Activated T-cell treated with anti-CD3 and anti-CD28 coated beads, Interleukin-2, amount 50 U/mL, for 1 hour (primary cell): ENCODE measurements around the gene SEMA3D.

Experiments used
- DNase-seq: peaks from one replicate; pipeline ENCODE4 v3.0.0-alpha.2; 2020

Gene SEMA3D

DNA sequence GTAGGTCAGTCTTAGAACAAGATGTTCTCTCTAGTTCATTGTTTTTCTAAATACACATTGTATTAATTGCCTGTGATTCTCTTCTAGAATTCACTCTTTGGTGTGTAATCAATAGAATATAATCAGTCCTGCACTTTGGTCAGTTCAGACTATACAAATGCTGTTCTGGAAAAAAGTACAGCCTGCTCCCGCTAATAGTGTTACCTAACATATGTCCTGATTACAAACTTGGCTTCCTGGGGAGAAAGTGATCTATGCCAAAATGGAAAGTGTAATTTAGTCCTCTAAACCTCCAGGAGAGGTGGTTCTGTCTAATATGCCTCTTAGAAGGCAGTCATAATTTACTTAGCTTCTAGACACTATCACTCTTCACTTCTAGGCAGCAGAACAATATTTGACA is 215.5 kb downstream of the SEMA3D start:
- no peak for DNase-seq

DNA sequence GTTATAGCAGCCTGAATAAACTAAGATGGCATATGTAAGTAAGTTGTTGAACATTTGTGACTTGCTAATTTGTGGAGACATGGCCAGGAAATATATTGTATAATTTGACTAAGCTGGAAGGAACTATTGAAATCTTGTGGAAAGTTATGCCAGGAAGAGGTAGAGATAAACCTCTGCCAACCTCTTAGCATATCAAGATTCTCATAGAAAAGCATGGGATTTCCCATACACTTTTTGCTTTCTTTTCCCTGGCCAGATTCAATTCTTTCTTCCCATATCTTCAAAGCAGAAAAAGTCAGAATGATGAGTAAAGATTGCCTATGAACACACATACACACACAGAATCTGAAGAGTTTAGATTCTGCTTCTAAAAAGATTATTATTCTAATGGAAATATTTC is 216.2 kb downstream of the SEMA3D start:
- no peak for DNase-seq

DNA sequence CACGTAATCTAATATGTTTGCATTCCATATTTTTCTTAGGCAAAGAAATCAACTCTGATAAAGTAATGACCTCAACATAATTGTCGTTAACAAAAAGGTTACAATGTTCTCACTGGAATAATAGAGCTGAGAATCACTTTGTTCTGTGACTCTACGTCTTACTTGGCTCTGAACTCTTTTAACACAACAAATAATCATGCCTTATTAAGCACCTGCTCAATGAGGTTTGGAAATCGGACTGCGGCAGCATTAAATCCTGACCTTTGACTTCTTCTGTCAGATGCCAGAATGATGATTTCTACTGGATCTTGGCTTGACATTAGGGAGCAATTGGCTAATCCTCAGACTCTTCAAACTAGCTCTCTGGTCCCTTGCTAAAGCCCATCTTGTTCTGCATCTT is 233.6 kb downstream of the SEMA3D start:
- DNase-seq, result no peak

DNA sequence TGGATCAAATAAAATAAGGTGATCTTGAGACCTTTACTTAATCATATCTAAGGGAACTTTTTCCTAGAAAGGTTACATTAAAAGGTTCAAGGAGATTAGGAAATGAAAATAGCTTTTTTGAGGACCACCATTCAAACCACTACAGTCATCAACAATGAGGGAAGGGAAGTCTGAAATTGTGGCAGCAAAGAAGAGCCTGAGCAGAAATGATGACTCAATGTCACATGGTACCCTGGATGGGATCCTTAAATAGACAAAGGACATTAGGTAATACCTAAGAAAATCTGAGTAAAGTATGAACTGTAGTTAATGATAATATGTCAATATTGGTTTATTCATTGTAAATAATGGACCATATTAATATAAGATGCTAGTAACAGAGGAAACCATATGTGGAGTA is 236.0 kb downstream of the SEMA3D start:
- no peak for DNase-seq

DNA sequence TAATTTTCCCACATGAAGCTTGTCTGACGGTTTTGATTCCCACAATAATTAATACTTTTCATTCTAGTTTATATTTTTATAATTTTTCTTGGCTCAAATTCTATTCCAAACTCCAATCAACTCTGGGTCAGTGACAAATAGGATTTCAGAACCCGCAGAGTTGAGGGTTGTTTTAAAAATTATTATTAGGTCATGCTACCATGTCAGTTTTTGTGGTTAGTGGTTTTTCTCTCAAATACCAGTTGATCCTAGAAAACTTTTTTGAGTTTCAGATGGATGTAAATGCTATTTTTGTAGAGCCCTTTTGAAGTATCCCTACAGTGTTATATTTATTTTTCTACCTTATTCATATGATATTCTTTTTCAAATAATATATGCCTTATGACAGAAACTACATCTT is 237.4 kb downstream of the SEMA3D start:
- DNase-seq, result no peak

DNA sequence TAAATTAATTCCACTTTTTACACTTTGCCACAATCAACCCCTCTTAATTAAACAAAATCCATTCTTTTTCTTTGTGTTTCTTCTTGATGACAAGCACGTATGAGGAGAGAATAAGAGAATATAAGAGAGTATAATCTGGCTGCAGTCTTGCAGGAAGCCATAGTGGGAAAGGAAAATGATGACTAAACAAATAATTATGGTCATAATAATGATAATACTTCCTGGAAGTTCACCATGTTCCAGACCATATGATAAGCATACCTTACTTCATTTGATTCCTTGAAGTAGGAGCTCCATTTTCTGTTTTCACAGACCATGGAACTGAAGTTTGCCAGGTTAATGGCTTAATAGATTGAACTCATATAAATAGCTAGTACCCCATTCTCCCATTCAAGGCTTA is 237.8 kb downstream of the SEMA3D start:
- DNase-seq, result no peak

DNA sequence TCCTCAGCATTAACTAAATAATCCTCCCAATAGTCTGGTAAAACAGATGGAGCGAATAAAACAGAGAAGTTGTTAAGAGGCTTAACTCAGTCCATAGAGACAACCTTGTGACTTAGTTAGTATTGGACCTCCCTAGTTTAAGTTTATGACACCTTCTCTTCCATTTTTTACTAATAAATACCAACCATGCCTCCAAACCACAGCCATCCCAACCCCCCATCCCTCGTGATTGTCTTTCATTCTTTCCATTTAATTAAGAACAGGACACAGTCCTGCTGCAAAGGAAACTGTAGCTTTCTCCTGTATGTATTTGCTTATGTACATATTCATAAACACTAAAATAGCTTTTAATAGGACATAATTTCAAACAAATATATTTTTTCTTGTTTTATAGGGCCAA is 238.2 kb downstream of the SEMA3D start:
- DNase-seq, result no peak

DNA sequence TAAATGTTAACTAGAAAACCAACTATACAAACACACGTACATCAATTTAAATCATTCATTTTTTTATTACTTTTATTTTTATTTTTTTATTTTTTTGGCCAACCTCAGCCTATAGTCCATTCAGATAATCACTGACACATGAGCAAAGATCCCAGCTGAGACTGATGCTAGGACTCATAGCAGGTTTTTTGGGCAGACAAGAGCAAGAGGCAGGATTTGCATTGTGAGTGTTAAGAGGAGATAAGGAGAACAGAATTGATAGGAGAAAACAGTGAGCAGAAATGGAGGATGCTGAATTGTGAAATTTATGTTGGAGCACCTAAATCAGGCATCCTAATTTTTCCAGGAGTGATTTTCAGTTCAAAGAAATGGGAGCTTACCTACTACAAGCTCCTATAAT is 240.3 kb downstream of the SEMA3D start:
- DNase-seq, result no peak
